ENCODE results near the gene SND1. TPM values are rescaled to one million over a fixed set of nuclear protein-coding genes. Genes with fewer than 3 reads are reported as not detected.

The SND1 gene
- total RNA-seq, 1 donor from 2014 or later, result 165 TPM

GRCh38 chr7:127995156-127995880 is 343.3 kb downstream of the SND1 start:
- Mint-ChIP-seq H3K27ac (ENCODE audit: unreplicated experiment) (peak overlapping the region; percentile 93), H3K27me3 (ENCODE audit: unreplicated experiment) (peaks cover 4% of the 10 kb centered on the region), H3K4me1 (ENCODE audit: low read depth, unreplicated experiment) (peaks cover 27% of the 10 kb centered on the region)

GRCh38 chr7:127995881-127996215 is 343.9 kb downstream of the SND1 start:
- peaks cover 4% of the 10 kb centered on the region for H3K27me3 Mint-ChIP-seq (ENCODE audit: unreplicated experiment)
- peak overlapping the region; percentile 5 for H3K4me3 Mint-ChIP-seq (ENCODE audit: unreplicated experiment)
- H3K27ac Mint-ChIP-seq (ENCODE audit: unreplicated experiment), result peak overlapping the region; percentile 93
- H3K9me3 Mint-ChIP-seq (ENCODE audit: unreplicated experiment), result peaks cover 6% of the 10 kb centered on the region
- no peaks in the 10 kb centered on the region for H3K36me3 Mint-ChIP-seq (ENCODE audit: unreplicated experiment)
- peaks cover 29% of the 10 kb centered on the region for H3K4me1 Mint-ChIP-seq (ENCODE audit: low read depth, unreplicated experiment)
- peak; percentile 66 for DNase-seq
- TF ChIP-seq CTCF (IDR thresholded peaks at IDR 0.05; ENCODE audit: partially characterized antibody, unreplicated experiment), result no peak

More at GRCh38 chr7:127995156-127995880, 343.3 kb downstream of the SND1 start:
- no peak for DNase-seq
- no peaks in the 10 kb centered on the region for H3K36me3 Mint-ChIP-seq (ENCODE audit: unreplicated experiment)
- no peak for TF ChIP-seq CTCF (IDR thresholded peaks at IDR 0.05; ENCODE audit: partially characterized antibody, unreplicated experiment)
- H3K4me3 Mint-ChIP-seq (ENCODE audit: unreplicated experiment), result peak overlapping the region; percentile 61
- H3K9me3 Mint-ChIP-seq (ENCODE audit: unreplicated experiment), result peaks cover 5% of the 10 kb centered on the region

- DNase-seq, result no peak
- Mint-ChIP-seq H3K27me3 (ENCODE audit: unreplicated experiment) (no peaks in the 10 kb centered on the region), H3K4me3 (ENCODE audit: unreplicated experiment) (no peak overlapping the region), H3K4me1 (ENCODE audit: low read depth, unreplicated experiment) (peaks cover 32% of the 10 kb centered on the region), H3K9me3 (ENCODE audit: unreplicated experiment) (peaks cover 7% of the 10 kb centered on the region), H3K27ac (ENCODE audit: unreplicated experiment) (peak overlapping the region; percentile 93), H3K36me3 (ENCODE audit: unreplicated experiment) (no peaks in the 10 kb centered on the region)
- no peak for TF ChIP-seq CTCF (IDR thresholded peaks at IDR 0.05; ENCODE audit: partially characterized antibody, unreplicated experiment)
Observed at GRCh38 chr7:127996253-127997071, 344.5 kb downstream of the SND1 start.

- Mint-ChIP-seq H3K36me3 (ENCODE audit: unreplicated experiment) (no peaks in the 10 kb centered on the region), H3K27me3 (ENCODE audit: unreplicated experiment) (no peaks in the 10 kb centered on the region), H3K4me1 (ENCODE audit: low read depth, unreplicated experiment) (peaks cover 32% of the 10 kb centered on the region), H3K4me3 (ENCODE audit: unreplicated experiment) (no peak overlapping the region), H3K27ac (ENCODE audit: unreplicated experiment) (no peak overlapping the region), H3K9me3 (ENCODE audit: unreplicated experiment) (peaks cover 7% of the 10 kb centered on the region)
- DNase-seq, result no peak
- TF ChIP-seq CTCF (IDR thresholded peaks at IDR 0.05; ENCODE audit: partially characterized antibody, unreplicated experiment), result no peak
Observed at GRCh38 chr7:127997226-127997922, 345.4 kb downstream of the SND1 start.
